Right lobe of liver (tissue), 6 donors: Measurements from ENCODE around the gene HSPBP1. TPM values are rescaled to one million over a fixed set of nuclear protein-coding genes. Genes with fewer than 3 reads are reported as not detected.

ENCODE experiments used
- ATAC-seq, 4 donors: fragments of 200-7000 bp; cut with Tn5 transposase; one replicate each; pipeline ENCODE4 v1.9.1; 2020; ENCODE audit warnings: mild to moderate bottlenecking in 4 of 4, moderate library complexity in 4 of 4
- DNase-seq, 3 donors: peaks; one replicate each; pipeline ENCODE4 v3.0.0-alpha.2; 2020
- H3K27ac ChIP-seq, 3 donors: fragments of 200-600 bp; one replicate each; pipeline ENCODE4 v1.8.0; 2022
- H3K27me3 ChIP-seq, 2 donors: fragments of 200-600 bp; one replicate each; pipeline ENCODE4 v1.8.0; 2022
- H3K36me3 ChIP-seq, 4 donors: fragments of 200-600 bp; sonication (generic) in 1 of 4; one replicate each; pipeline versions ENCODE4 v1.5.1 to v1.8.0; 2017 to 2022; ENCODE audit warnings: control low read depth in 1 of 4
- H3K4me1 ChIP-seq, 4 donors: fragments of 200-600 bp; sonication (generic) in 1 of 4; one replicate each; pipeline versions ENCODE4 v1.5.1 to v1.8.0; 2017 to 2022; ENCODE audit warnings: control low read depth in 1 of 4
- H3K4me3 ChIP-seq, 3 donors: fragments of 200-600 bp; one replicate each; pipeline ENCODE4 v1.8.0; 2022
- H3K9me3 ChIP-seq, 4 donors: fragments of 200-600 bp; sonication (generic) in 1 of 4; one replicate each; pipeline versions ENCODE4 v1.5.1 to v1.8.0; 2017 to 2022; ENCODE audit warnings: control low read depth in 1 of 4
- POLR2A ChIP-seq: fragments of 450-650 bp; IDR thresholded peaks from one replicate; pipeline ENCODE4 v1.6.1; 2017; ENCODE audit warnings: antibody characterized with exemption, mild to moderate bottlenecking
- WGBS: methylation state at CpG from one replicate; pipeline ENCODE4 v1.1.6; 2018; ENCODE audit warnings: low coverage, low lambda C conversion rate; ENCODE audit not compliant: insufficient coverage; ENCODE audit errors: missing lambda C conversion rate; 5-methylcytosine and 5-hydroxymethylcytosine counted together
- intact Hi-C, 2 donors: fragments of 100-400 bp; cut with DNase I; formaldehyde crosslinking; loops; one replicate each; pipeline versions ENCODE4 v1.11.2 to v1.14.1; 2022
- total RNA-seq, 6 experiments: library from RNA; depleted of rRNA in 2 of 6; stranded (reverse); fragments of >200 nt in 2 of 6; fragmentation: NEBNext Ultra II Directional in 3 of 6; extraction: Animal tissue kit (Norgen Biotek cat#: 25700) in 3 of 6; gene quantifications; one replicate each; pipeline versions ENCODE4 v1.1.0 to v1.2.4, GENCODE V29; 2016 to 2023
- TF ChIP-seq, protein P1 (sequence below), 4 donors: fragments of 200-600 bp in 3 of 4; fragments of 450-650 bp in 1 of 4; IDR thresholded peaks; one replicate each; pipeline versions ENCODE4 v1.5.1 to v1.8.0; 2016 to 2022; ENCODE audit warnings: antibody characterized with exemption in 4 of 4, mild to moderate bottlenecking in 2 of 4
- donor health status: DM: no; HTN: yes; CAD: no.
- donor health status: DM: no; HTN: no; CAD: no.
- donor health status: DM: no; HTN: no; CAD: no.
- donor health status: DM: no; HTN: yes; CAD: no.
- donor health status: DM: no; HTN: yes; CAD: no.

HSPBP1 gene
- total RNA-seq, 6 experiments from 2014 or later: 11.3 to 28.3 (median 15.6) TPM

DNA sequence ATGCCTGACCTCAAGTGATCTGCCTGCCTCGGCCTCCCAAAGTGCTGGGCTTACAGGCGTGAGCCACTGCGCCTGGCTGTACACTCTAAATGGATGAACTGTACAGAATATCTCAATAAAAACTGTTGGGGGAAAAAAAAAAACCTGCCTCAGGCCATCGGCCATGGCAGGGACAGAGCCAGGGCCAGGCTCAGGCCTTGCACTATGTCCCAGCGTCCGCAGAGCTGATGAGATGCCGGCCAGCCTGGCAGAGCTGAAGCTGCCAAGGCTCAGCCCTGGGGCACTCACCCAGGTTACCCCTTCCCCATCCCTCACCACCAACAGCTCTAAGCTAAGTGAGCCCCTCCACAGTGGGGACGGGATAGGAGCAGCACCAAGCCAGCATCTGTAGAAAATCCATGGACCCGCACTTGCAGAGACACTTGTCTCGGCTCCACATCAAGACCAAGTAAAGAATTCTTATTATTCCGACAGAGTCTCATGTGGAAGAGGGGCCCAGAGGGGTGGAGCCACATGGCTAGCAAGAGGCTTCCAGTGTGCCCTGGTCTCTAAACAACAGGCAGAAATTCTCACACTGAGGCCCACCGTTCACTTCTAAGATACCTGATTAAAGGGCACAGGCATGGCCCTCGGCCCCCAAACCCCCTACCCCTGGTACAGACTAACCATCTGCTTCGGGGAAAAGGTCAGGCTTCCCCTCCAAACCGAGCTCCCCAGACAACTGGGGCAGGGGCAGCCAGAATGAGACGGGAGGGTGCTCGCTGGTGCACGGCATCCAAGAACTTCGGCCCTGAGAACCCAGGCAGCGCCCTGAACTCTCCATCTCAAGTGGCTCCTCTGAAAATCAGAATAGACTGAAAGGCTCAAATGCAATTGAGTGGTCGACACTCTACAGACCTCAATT, 26.9 kb downstream of the HSPBP1 start:
- TF ChIP-seq, protein P1, sequence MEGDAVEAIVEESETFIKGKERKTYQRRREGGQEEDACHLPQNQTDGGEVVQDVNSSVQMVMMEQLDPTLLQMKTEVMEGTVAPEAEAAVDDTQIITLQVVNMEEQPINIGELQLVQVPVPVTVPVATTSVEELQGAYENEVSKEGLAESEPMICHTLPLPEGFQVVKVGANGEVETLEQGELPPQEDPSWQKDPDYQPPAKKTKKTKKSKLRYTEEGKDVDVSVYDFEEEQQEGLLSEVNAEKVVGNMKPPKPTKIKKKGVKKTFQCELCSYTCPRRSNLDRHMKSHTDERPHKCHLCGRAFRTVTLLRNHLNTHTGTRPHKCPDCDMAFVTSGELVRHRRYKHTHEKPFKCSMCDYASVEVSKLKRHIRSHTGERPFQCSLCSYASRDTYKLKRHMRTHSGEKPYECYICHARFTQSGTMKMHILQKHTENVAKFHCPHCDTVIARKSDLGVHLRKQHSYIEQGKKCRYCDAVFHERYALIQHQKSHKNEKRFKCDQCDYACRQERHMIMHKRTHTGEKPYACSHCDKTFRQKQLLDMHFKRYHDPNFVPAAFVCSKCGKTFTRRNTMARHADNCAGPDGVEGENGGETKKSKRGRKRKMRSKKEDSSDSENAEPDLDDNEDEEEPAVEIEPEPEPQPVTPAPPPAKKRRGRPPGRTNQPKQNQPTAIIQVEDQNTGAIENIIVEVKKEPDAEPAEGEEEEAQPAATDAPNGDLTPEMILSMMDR (IDR thresholded peaks at IDR 0.05): no peak
- no peak for TF ChIP-seq POLR2A
- 72% methylated on average over 13 of the region's 21 CpGs for WGBS

DNA sequence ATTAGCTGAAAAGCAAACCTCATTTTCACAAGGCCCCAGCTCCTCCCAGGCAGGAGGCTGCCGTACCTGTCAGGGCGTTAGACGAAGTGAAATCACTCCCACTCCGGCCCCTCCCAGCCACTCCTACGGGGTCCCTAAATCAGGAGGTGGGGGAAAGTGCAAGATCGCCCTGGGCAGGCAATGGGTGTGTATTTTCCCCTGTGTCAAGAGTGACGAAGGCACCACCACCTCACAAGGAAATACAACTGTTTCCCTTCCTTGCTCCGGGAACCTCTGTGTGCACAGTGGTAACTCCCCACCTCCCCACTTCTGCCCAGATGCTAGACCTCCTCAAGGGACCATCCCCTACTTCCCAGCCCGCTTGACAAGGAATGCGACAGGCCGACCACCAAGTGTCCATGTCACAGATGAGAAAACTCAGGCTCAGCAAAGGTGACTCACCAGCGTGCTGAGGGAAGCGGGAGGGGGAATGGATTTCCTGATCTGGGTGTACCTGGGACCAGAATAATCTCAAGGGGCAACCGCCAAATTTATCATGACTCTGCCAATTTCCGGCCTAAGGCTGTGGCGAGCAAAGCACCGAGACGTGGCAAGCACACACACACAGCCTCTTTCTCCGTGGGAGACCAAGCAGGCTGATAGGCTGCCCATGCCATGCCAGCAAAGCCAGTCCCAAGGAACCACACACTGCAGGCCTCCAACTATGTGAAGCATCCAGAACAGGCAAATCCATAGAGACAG, 28.4 kb downstream of the HSPBP1 start:
- no peak overlapping the region for H3K27ac ChIP-seq
- 60% methylated on average over 5 of the region's 19 CpGs for WGBS
- no peak for ATAC-seq

More for the DNA sequence above, 26.9 kb downstream of the HSPBP1 start:
- Histone ChIP-seq H3K4me3 (no peak overlapping the region), H3K4me1 (peaks cover 0 to 23% (median 10%) of the 10 kb centered on the region in 4 donors), H3K27me3 (no peaks in the 10 kb centered on the region), H3K27ac (no peak overlapping the region), H3K36me3 (no peaks in the 10 kb centered on the region), H3K9me3 (no peaks in the 10 kb centered on the region)
- intact Hi-C loops: loop anchor here in 1 of 2 donors (10.0 kb wide), 1 partner anchor 58 kb away; no protein-coding TSS in a partner anchor
- ATAC-seq: no peak
- DNase-seq: no peak

DNA sequence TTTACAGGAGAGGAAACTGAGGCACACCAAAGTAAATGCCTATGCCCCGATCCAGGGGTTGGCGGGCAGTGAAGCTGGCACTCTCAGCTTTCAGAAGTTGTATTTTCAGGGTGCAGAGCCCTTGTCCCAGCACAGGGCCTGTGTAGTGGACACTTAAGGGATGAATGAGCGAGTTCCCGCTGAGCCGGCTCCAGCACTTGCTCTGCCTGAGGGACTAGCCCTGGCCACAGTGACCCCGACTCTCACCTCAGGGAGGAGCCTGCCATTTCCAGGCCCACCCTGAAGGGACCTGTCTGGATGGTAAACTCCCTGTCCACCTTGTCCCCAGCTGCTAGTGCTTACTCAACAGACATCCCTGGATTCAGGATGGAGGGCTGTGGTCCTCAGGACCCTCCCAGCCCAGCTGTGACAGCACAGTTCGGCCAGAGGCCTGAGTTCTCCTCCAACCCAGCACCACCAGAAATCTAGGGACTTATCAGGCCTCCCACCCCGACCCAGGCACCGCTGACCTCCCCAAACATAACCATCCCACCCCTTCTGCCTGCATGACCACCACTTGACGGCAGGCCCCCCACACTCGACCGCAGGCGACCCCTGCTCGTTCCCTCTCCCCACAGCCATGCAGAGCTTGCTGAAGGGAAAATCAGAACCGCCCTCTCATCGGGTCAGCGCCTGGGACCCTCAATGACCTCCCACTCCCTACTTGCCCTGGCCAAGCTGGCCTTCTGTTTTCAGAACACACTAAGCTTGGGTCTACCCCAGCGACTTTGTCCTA, 29.5 kb downstream of the HSPBP1 start:
- H3K9me3 ChIP-seq: no peaks in the 10 kb centered on the region
- H3K36me3 ChIP-seq: peaks cover 0 to 11% (median 1%) of the 10 kb centered on the region in 4 donors
- H3K4me1 ChIP-seq: peaks cover 0 to 4% (median under 1%) of the 10 kb centered on the region in 4 donors
- TF ChIP-seq POLR2A: no peak
- TF ChIP-seq, protein P1 (IDR thresholded peaks at IDR 0.05): no peak
- ATAC-seq: no peak
- WGBS: 88% methylated on average over 4 of the region's 18 CpGs
- no peak overlapping the region for H3K27ac ChIP-seq
- intact Hi-C loops: loop anchor here in 1 of 2 donors (10.0 kb wide), 1 partner anchor 56 kb away; no protein-coding TSS in a partner anchor
- H3K27me3 ChIP-seq: no peaks in the 10 kb centered on the region
- no peak for DNase-seq
- H3K4me3 ChIP-seq: no peak overlapping the region

More for the DNA sequence above, 28.4 kb downstream of the HSPBP1 start:
- Histone ChIP-seq H3K4me1 (peaks cover 0 to 15% (median 5%) of the 10 kb centered on the region in 4 donors), H3K36me3 (peaks cover 0 to 3% (median 0%) of the 10 kb centered on the region in 4 donors), H3K27me3 (no peaks in the 10 kb centered on the region), H3K9me3 (no peaks in the 10 kb centered on the region), H3K4me3 (no peak overlapping the region)
- intact Hi-C loops: loop anchor here in 1 of 2 donors (10.0 kb wide), 1 partner anchor 57 kb away; no protein-coding TSS in a partner anchor
- no peak for DNase-seq
- TF ChIP-seq, protein P1 (IDR thresholded peaks at IDR 0.05): no peak
- TF ChIP-seq POLR2A: no peak

DNA sequence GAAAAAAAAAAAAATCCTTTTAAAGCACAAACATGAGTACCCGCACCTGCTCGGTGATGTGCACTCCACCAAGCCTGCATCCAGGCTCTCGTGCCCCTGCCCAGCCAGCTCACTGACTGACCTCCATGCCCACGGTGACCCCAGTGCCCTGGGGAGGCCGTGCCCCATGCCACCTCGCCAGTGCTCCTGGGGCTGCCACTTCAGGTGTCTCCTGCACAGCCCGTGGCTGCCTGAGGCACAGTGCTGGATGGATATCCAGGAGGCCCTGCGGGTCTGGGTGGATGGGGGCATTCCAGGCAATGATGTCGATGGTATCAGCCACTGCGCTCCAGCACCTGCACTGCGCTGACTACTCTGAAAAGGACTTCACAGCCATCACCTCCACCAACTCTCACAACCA, 30.1 kb downstream of the HSPBP1 start:
- Histone ChIP-seq H3K27me3 (no peaks in the 10 kb centered on the region), H3K36me3 (peaks cover 0 to 17% (median 4%) of the 10 kb centered on the region in 4 donors), H3K27ac (no peak overlapping the region), H3K4me3 (no peak overlapping the region), H3K9me3 (no peaks in the 10 kb centered on the region), H3K4me1 (no peaks in the 10 kb centered on the region)
- DNase-seq (no peak), ATAC-seq (no peak)
- no peak for TF ChIP-seq POLR2A
- TF ChIP-seq, protein P1 (IDR thresholded peaks at IDR 0.05): no peak
- WGBS: no CpG with 5 or more reads among the region's 11 CpGs
- intact Hi-C loops: loop anchor here in 1 of 2 donors (10.0 kb wide), 1 partner anchor 55 kb away; no protein-coding TSS in a partner anchor
